ENCODE data around the gene SDR9C7. TPM values are rescaled to one million over a fixed set of nuclear protein-coding genes. Genes with fewer than 3 reads are reported as not detected.

Gene SDR9C7
- total RNA-seq, 2 experiments from 2014 or later = not detected

GRCh38 chr12:56958422-56958821 is 24.2 kb upstream of the SDR9C7 start:
- H3K9me2 ChIP-seq (ENCODE audit: insufficient read depth, low read length) = no peaks in the 10 kb centered on the region
- POLR2A ChIA-PET = no interaction called here
- H3K4me2 ChIP-seq (ENCODE audit: low read length) = no peak overlapping the region
- H3K36me3 ChIP-seq (ENCODE audit: insufficient read depth, low read length) = no peaks in the 10 kb centered on the region
- DNase-seq (ENCODE audit: low spot score) = no peak
- H3K4me1 ChIP-seq (ENCODE audit: insufficient read depth, low read length, poor library complexity, severe bottlenecking) = no peaks in the 10 kb centered on the region
- H3K9me3 ChIP-seq (ENCODE audit: low read length) = no peaks in the 10 kb centered on the region
- TF ChIP-seq CTCF (conservative IDR thresholded peaks at IDR 0.05; ENCODE audit: low read length) = no peak
- no peak for TF ChIP-seq EZH2phosphoT487 (IDR thresholded peaks at IDR 0.05; ENCODE audit: borderline replicate concordance, low read depth, low read length)
- intact Hi-C loops (cut with micrococcal nuclease; ENCODE audit: unreplicated experiment) = no loop called here
- H3K79me2 ChIP-seq (ENCODE audit: insufficient read depth, low read depth, low read length) = no peaks in the 10 kb centered on the region
- H4K20me1 ChIP-seq (ENCODE audit: insufficient read depth, low read length) = no peaks in the 10 kb centered on the region
- H2AFZ ChIP-seq (ENCODE audit: low read length) = no peak overlapping the region
- no peak overlapping the region for H3K27ac ChIP-seq (ENCODE audit: low read depth, low read length, poor library complexity, severe bottlenecking)
- H3K4me3 ChIP-seq (ENCODE audit: low read depth, low read length, poor library complexity, severe bottlenecking) = no peak overlapping the region
- no TSS peak for BruUV-seq (replicated peaks)
- CTCF ChIA-PET (ENCODE audit: unreplicated experiment) = no interaction called here

DNA sequence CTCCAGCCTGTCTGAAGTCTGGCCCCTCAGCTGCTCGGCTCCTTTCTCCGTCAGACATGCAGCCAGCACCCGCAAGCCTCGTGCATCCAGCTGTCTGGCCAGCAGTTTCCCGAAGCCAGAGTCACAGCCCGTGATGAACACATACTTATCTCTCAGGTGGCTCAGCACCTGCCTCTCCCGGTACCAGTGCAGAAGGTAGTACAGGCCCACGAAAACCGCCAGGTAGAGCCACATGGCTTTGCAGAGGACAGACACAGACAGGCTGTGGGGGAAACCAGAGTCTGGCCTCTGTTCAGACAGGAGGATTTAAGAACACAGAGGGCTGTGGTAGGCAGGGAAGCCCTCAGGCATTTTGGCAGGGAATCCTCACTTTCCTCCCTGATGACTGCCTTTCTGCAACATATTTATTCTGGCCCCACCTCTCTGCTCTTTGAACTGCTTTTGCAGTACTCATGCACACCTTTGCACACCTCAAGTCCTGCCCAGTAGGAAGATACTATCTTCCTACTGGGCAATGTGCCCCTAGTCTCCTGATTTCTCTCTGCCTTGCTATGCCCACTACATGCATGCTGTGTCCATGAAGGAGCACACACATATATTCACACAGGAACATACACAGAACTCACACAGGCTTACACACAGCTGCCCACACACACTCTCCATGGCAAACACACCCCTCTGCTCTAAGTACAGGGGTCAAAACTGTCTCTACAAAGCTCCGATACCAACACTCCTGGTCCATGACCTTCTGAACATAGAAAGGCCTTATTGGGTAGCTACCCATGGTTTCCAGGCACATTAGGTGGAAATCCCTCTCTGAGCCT is 23.2 kb upstream of the SDR9C7 start, which contains the start of gene RDH16:
Gene RDH16 (minus strand): TSS at position 380 of the 824 bp plus-strand sequence. CDS start 146 bp downstream, at position 234.
- BruUV-seq (replicated peaks) = no TSS peak
- H2AFZ ChIP-seq (ENCODE audit: low read length) = no peak within 1 kb of the TSS
- no peaks in the 10 kb centered on the region for H3K36me3 ChIP-seq (ENCODE audit: insufficient read depth, low read length)
- no peak for TF ChIP-seq CTCF (conservative IDR thresholded peaks at IDR 0.05; ENCODE audit: low read length)
- POLR2A ChIA-PET = interaction anchor here (1.1 kb wide), 1 partner anchor 53 kb away, joined by 3 read pairs; no protein-coding TSS in a partner anchor
- no peak within 1 kb of the TSS for H3K4me3 ChIP-seq (ENCODE audit: low read depth, low read length, poor library complexity, severe bottlenecking)
- no peak within 1 kb of the TSS for H3K4me2 ChIP-seq (ENCODE audit: low read length)
- H3K9me2 ChIP-seq (ENCODE audit: insufficient read depth, low read length) = no peaks in the 10 kb centered on the region
- intact Hi-C loops (cut with micrococcal nuclease; ENCODE audit: unreplicated experiment) = no loop called here
- CTCF ChIA-PET (ENCODE audit: unreplicated experiment) = no interaction called here
- DNase-seq (ENCODE audit: low spot score) = no peak
- no peaks in the 10 kb centered on the region for H3K4me1 ChIP-seq (ENCODE audit: insufficient read depth, low read length, poor library complexity, severe bottlenecking)
- no peaks in the 10 kb centered on the region for H3K9me3 ChIP-seq (ENCODE audit: low read length)
- H4K20me1 ChIP-seq (ENCODE audit: insufficient read depth, low read length) = no peaks in the 10 kb centered on the region
- H3K27ac ChIP-seq (ENCODE audit: low read depth, low read length, poor library complexity, severe bottlenecking) = no peak within 1 kb of the TSS
- no peaks in the 10 kb centered on the region for H3K79me2 ChIP-seq (ENCODE audit: insufficient read depth, low read depth, low read length)

- CTCF ChIA-PET (ENCODE audit: unreplicated experiment) = no interaction called here
These were observed 21.5 kb upstream of the SDR9C7 start for GRCh38 chr12:56955631-56956256.

More at GRCh38 chr12:56955631-56956256, 21.5 kb upstream of the SDR9C7 start:
- TF ChIP-seq EZH2phosphoT487 (IDR thresholded peaks at IDR 0.05; ENCODE audit: borderline replicate concordance, low read depth, low read length) (no peak), CTCF (conservative IDR thresholded peaks at IDR 0.05; ENCODE audit: low read length) (no peak)
- POLR2A ChIA-PET = interaction anchor here (1.1 kb wide), 1 partner anchor 32 kb away, joined by 3 read pairs; no protein-coding TSS in a partner anchor
- Histone ChIP-seq H2AFZ (ENCODE audit: low read length) (no peak overlapping the region), H4K20me1 (ENCODE audit: insufficient read depth, low read length) (no peaks in the 10 kb centered on the region), H3K79me2 (ENCODE audit: insufficient read depth, low read depth, low read length) (no peaks in the 10 kb centered on the region), H3K9me2 (ENCODE audit: insufficient read depth, low read length) (no peaks in the 10 kb centered on the region), H3K27ac (ENCODE audit: low read depth, low read length, poor library complexity, severe bottlenecking) (no peak overlapping the region), H3K4me3 (ENCODE audit: low read depth, low read length, poor library complexity, severe bottlenecking) (no peak overlapping the region), H3K4me1 (ENCODE audit: insufficient read depth, low read length, poor library complexity, severe bottlenecking) (no peaks in the 10 kb centered on the region), H3K9me3 (ENCODE audit: low read length) (no peaks in the 10 kb centered on the region), H3K36me3 (ENCODE audit: insufficient read depth, low read length) (no peaks in the 10 kb centered on the region), H3K4me2 (ENCODE audit: low read length) (no peak overlapping the region)
- BruUV-seq (replicated peaks) = no TSS peak
- DNase-seq (ENCODE audit: low spot score) = no peak
- intact Hi-C loops (cut with micrococcal nuclease; ENCODE audit: unreplicated experiment) = no loop called here

Measured in OCI-LY7 (cell line).